Measurements from ENCODE around the gene SOHLH1.

Gene SOHLH1

GRCh38 chr9:135701959-135702721 is 2.9 kb upstream of the SOHLH1 start, which contains the start of gene KCNT1:
TSS of gene KCNT1 (plus strand) at chr9:135702185. CDS start at chr9:135702259, 74 bp downstream.
- DNase-seq, result peak; percentile 100

GRCh38 chr9:135701067-135701958 is 2.0 kb upstream of the SOHLH1 start:
- DNase-seq, result no peak

- no peak for DNase-seq
Observed at GRCh38 chr9:135700525-135700924, 1.2 kb upstream of the SOHLH1 start.

GRCh38 chr9:135698767-135699166 is 514 bp downstream of the SOHLH1 start:
- no peak for DNase-seq

- no peak for DNase-seq
Observed at GRCh38 chr9:135698236-135698635, 1.0 kb downstream of the SOHLH1 start.

- no peak for DNase-seq
Observed at GRCh38 chr9:135697226-135697625, 2.1 kb downstream of the SOHLH1 start.

GRCh38 chr9:135696446-135696845 is 2.8 kb downstream of the SOHLH1 start:
- DNase-seq, result no peak

- DNase-seq, result no peak
Observed at GRCh38 chr9:135695642-135696041, 3.6 kb downstream of the SOHLH1 start.

- DNase-seq, result no peak
Observed at GRCh38 chr9:135695036-135695435, 4.2 kb downstream of the SOHLH1 start.

GRCh38 chr9:135694414-135694813 is 4.9 kb downstream of the SOHLH1 start:
- no peak for DNase-seq

- no peak for DNase-seq
Observed at GRCh38 chr9:135693771-135694170, 5.5 kb downstream of the SOHLH1 start.

- DNase-seq, result no peak
Observed at GRCh38 chr9:135693265-135693664, 6.0 kb downstream of the SOHLH1 start.

GRCh38 chr9:135692410-135692809 is 6.9 kb downstream of the SOHLH1 start:
- no peak for DNase-seq

- DNase-seq, result no peak
Observed at GRCh38 chr9:135690836-135691570, 8.3 kb downstream of the SOHLH1 start.

GRCh38 chr9:135689011-135689410 is 10.3 kb downstream of the SOHLH1 start:
- no peak for DNase-seq

- no peak for DNase-seq
Observed at GRCh38 chr9:135687216-135687615, 12.1 kb downstream of the SOHLH1 start.

- no peak for DNase-seq
Observed at GRCh38 chr9:135684691-135685090, 14.6 kb downstream of the SOHLH1 start.

GRCh38 chr9:135683401-135684034 is 15.8 kb downstream of the SOHLH1 start:
- DNase-seq, result no peak

GRCh38 chr9:135681161-135681560 is 18.1 kb downstream of the SOHLH1 start:
- DNase-seq, result no peak

- DNase-seq, result no peak
Observed at GRCh38 chr9:135680056-135680455, 19.2 kb downstream of the SOHLH1 start.

GRCh38 chr9:135678236-135679017 is 20.9 kb downstream of the SOHLH1 start:
- no peak for DNase-seq

GRCh38 chr9:135677641-135678168 is 21.6 kb downstream of the SOHLH1 start:
- no peak for DNase-seq
